Prostate gland (tissue), 2 donors: ENCODE measurements around the gene DNM1L. TPM values are rescaled to one million over a fixed set of nuclear protein-coding genes. Genes with fewer than 3 reads are reported as not detected.
"Not testable (repeated sequence)": the region's sequence is repeated elsewhere in the genome, so short reads cannot be mapped to it uniquely, and the experiment has no call there.

Experiments
- DNase-seq: peaks from one replicate; pipeline ENCODE4 v3.0.0-alpha.2; 2019; ENCODE audit warnings: low spot score
- H3K27ac ChIP-seq, 2 donors: fragments of 200-600 bp; sonication (generic); 2 replicates each; pipeline ENCODE4 v1.5.1; 2017 to 2019
- H3K27me3 ChIP-seq: fragments of 200-600 bp; sonication (generic); replicated peaks from 2 replicates; pipeline ENCODE4 v1.5.1; 2019; ENCODE audit not compliant: insufficient read depth
- H3K36me3 ChIP-seq, 2 donors: fragments of 200-600 bp; sonication (generic); 1 replicate in 1 of 2; 2 replicates in 1 of 2; pipeline versions ENCODE4 v1.5.1 to v1.8.1; 2017 to 2019
- H3K4me1 ChIP-seq: fragments of 200-600 bp; sonication (generic); replicated peaks from 2 replicates; pipeline ENCODE4 v1.5.1; 2019
- H3K4me3 ChIP-seq, 2 donors: fragments of 200-600 bp; sonication (generic); 2 replicates each; pipeline ENCODE4 v1.5.1; 2017 to 2019
- H3K9me3 ChIP-seq: fragments of 200-600 bp; sonication (generic); 2 replicates; pipeline ENCODE4 v1.5.1; 2017
- POLR2A ChIP-seq: fragments of 450-650 bp; IDR thresholded peaks from one replicate; pipeline ENCODE4 v1.6.1; 2016; ENCODE audit warnings: antibody characterized with exemption, mild to moderate bottlenecking
- POLR2AphosphoS5 ChIP-seq: sonication (generic); formaldehyde crosslinking; IDR thresholded peaks from one replicate; pipeline ENCODE4 v1.6.1; 2017; ENCODE audit warnings: antibody characterized with exemption
- WGBS: methylation state at CpG from one replicate; pipeline ENCODE4 v1.1.5; 2018; 5-methylcytosine and 5-hydroxymethylcytosine counted together
- intact Hi-C: fragments of 100-400 bp; cut with DNase I; formaldehyde crosslinking; loops from one replicate; pipeline ENCODE4 v1.14.2; 2022
- total RNA-seq, 2 donors: library from RNA; depleted of rRNA; stranded (reverse); fragments of >200 nt; gene quantifications; one replicate each; pipeline ENCODE4 v1.1.0, GENCODE V29; 2016
- TF ChIP-seq, protein P1 (sequence below), 4 experiments: fragments of 200-600 bp in 2 of 4; fragments of 450-650 bp in 2 of 4; sonication (generic) in 2 of 4; IDR thresholded peaks; 1 replicate in 3 of 4; 2 replicates in 1 of 4; pipeline ENCODE4 v1.5.1; 2016 to 2019; ENCODE audit warnings: antibody characterized with exemption in 4 of 4, mild to moderate bottlenecking in 2 of 4, moderate library complexity in 2 of 4

The DNM1L gene
- total RNA-seq, 2 donors from 2014 or later = 37.3 to 47.5 TPM

DNA sequence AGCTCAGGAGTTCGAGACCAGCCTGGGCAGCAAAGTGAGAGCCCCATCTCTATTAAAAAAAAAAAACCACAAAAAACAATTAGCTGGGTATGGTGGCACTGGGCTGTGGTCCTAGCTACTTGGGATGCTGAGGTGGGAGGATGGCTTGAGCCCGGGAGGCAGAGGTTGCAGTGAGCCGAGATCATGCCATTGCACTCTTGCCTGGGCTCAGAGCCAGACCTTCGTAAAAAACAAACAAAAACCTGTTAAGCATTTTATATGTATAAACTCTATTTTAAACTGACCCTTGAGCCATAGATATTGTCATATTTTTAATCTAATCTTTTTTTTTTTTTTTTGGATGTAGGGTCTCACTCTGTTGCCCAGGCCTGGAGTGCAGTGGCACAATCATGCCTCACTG lies 35.7 kb downstream of the DNM1L start:
- DNase-seq = no peak
- no peaks in the 10 kb centered on the region for H3K9me3 ChIP-seq
- H3K27ac ChIP-seq = no peak overlapping the region
- TF ChIP-seq POLR2AphosphoS5 (no peak), POLR2A (no peak)
- TF ChIP-seq, protein P1, sequence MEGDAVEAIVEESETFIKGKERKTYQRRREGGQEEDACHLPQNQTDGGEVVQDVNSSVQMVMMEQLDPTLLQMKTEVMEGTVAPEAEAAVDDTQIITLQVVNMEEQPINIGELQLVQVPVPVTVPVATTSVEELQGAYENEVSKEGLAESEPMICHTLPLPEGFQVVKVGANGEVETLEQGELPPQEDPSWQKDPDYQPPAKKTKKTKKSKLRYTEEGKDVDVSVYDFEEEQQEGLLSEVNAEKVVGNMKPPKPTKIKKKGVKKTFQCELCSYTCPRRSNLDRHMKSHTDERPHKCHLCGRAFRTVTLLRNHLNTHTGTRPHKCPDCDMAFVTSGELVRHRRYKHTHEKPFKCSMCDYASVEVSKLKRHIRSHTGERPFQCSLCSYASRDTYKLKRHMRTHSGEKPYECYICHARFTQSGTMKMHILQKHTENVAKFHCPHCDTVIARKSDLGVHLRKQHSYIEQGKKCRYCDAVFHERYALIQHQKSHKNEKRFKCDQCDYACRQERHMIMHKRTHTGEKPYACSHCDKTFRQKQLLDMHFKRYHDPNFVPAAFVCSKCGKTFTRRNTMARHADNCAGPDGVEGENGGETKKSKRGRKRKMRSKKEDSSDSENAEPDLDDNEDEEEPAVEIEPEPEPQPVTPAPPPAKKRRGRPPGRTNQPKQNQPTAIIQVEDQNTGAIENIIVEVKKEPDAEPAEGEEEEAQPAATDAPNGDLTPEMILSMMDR (IDR thresholded peaks at IDR 0.05) = no peak
- H3K4me1 ChIP-seq = no peaks in the 10 kb centered on the region
- H3K36me3 ChIP-seq = no peaks in the 10 kb centered on the region
- 61% methylated on average over 4 of the region's 4 CpGs for WGBS
- no peaks in the 10 kb centered on the region for H3K27me3 ChIP-seq
- no peak overlapping the region for H3K4me3 ChIP-seq
- intact Hi-C loops = no loop called here

DNA sequence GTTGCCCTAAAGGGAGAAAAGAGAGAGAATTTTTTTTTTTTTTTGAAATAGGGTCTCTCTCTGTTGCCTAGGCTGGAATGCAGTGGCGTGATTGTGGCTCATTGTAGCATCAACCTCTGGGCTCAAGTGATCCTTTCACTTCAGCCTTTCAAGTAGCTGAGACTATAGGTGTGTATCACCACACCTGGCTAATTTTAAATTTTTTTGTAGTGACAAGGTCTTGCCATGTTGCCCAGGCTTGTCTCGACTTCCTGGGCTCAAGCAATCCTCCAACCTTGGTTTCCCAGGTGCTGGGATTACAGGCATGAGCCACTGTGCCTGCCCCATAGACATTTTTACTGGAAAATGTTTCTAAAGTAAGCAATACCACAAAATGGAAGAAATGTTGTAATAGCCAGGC lies 39.8 kb downstream of the DNM1L start:
- TF ChIP-seq POLR2A (no peak), POLR2AphosphoS5 (no peak)
- TF ChIP-seq, protein P1 (IDR thresholded peaks at IDR 0.05) = no peak
- H3K27ac ChIP-seq = no peak overlapping the region
- 98% methylated on average over 2 of the region's 2 CpGs for WGBS
- DNase-seq = no peak
- intact Hi-C loops = no loop called here
- H3K4me1 ChIP-seq = no peaks in the 10 kb centered on the region
- no peaks in the 10 kb centered on the region for H3K9me3 ChIP-seq
- no peak overlapping the region for H3K4me3 ChIP-seq
- no peaks in the 10 kb centered on the region for H3K27me3 ChIP-seq
- no peaks in the 10 kb centered on the region for H3K36me3 ChIP-seq

DNA sequence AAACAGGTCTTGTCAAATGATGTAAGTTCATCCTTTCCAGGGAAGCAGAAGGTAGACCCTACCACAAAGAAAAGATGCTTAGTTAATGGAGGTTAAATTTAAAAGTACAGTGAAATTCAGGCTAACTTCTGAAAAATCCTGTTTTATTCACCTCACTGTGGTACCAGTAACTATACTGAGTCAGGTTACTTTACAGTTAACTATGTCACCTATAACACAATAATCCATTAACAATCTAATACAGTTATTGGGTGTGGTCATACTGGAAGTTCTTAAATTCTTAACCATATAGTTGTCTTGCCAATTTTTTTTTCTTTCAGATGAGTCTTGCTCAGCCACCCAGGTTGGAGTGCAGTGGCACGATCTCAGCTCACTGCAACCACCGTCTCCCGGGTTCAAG lies 46.2 kb downstream of the DNM1L start:
- H3K9me3 ChIP-seq, H3K4me3 ChIP-seq, H3K4me1 ChIP-seq, H3K27me3 ChIP-seq, DNase-seq, intact Hi-C loops, H3K27ac ChIP-seq, H3K36me3 ChIP-seq: not testable (repeated sequence)
- WGBS = 100% methylated on average over 3 of the region's 3 CpGs

DNA sequence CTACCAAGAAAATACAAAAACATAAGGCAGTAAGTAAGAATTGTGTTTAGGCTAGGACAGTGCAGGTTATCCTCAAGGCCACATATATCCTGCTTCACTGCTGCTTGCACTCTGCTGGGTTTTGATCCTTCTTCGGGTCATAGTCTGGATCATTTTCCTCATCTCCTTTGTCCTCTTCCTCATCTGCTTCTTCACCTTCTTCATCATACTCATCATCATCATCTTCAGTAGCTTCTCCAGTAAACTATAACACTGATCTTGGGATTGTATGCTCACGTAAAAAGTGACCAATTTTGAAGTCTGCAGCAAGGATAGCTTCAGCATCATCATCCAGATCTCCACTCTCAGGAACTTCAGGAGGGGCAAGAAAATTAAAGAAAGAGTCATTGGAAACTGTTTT lies 47.2 kb downstream of the DNM1L start:
- no peaks in the 10 kb centered on the region for H3K36me3 ChIP-seq
- intact Hi-C loops = no loop called here
- WGBS = 93% methylated on average over 2 of the region's 2 CpGs

DNA sequence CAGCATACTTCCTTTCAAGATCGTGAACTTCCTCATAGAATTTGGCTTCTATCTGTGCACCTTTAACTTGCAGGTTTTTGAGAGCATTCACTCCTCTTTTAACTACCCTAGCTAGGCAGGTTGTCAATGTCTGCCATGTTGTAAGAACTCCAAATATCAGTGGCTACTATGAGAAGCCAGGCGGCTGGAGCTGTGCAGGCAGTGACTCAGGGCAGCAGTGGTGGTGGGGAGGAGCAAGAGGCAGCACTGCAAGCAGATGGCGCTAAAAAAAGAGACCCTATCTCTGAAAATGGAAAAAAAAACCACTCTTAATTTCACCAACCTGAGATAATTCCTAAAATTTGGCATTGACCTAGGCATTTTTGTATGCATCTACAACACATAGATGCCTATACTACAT lies 48.1 kb downstream of the DNM1L start:
- TF ChIP-seq, protein P1 (IDR thresholded peaks at IDR 0.05) = no peak
- TF ChIP-seq POLR2AphosphoS5 = no peak
- no peak for TF ChIP-seq POLR2A
- Histone ChIP-seq H3K4me1 (no peaks in the 10 kb centered on the region), H3K4me3 (no peak overlapping the region), H3K27ac (no peak overlapping the region), H3K36me3 (no peaks in the 10 kb centered on the region), H3K27me3 (no peaks in the 10 kb centered on the region), H3K9me3 (no peaks in the 10 kb centered on the region)
- DNase-seq = no peak
- intact Hi-C loops = no loop called here
- WGBS = 82% methylated on average over 3 of the region's 3 CpGs

More for the DNA sequence above, 47.2 kb downstream of the DNM1L start:
- Histone ChIP-seq H3K27ac (no peak overlapping the region), H3K27me3 (no peaks in the 10 kb centered on the region), H3K4me1 (no peaks in the 10 kb centered on the region), H3K4me3 (no peak overlapping the region), H3K9me3 (no peaks in the 10 kb centered on the region)
- TF ChIP-seq, protein P1 (IDR thresholded peaks at IDR 0.05) = no peak
- no peak for TF ChIP-seq POLR2A
- TF ChIP-seq POLR2AphosphoS5 = no peak
- DNase-seq = no peak
